GM12891 (cell line): ENCODE measurements around the gene PPFIBP1.

Experiments used
- POLR2A ChIP-seq: IDR thresholded peaks from 2 replicates; pipeline ENCODE4 v1.6.1; 2011; ENCODE audit warnings: low read depth, low read length, control low read depth
- POLR2AphosphoS5 ChIP-seq: IDR thresholded peaks from 2 replicates; pipeline ENCODE4 v1.6.1; 2011; ENCODE audit warnings: low read depth, low read length, control low read depth
- POU2F2 ChIP-seq: IDR thresholded peaks from 2 replicates; pipeline ENCODE4 v1.6.1; 2011; ENCODE audit warnings: low read depth, mild to moderate bottlenecking, control low read depth, low read length, moderate library complexity
- SPI1 ChIP-seq: IDR thresholded peaks from 2 replicates; pipeline ENCODE4 v1.6.1; 2011; ENCODE audit warnings: low read depth, low read length, control low read depth
- TAF1 ChIP-seq: IDR thresholded peaks from 2 replicates; pipeline ENCODE4 v1.6.1; 2011; ENCODE audit warnings: low read depth, low read length, control low read depth

DNA sequence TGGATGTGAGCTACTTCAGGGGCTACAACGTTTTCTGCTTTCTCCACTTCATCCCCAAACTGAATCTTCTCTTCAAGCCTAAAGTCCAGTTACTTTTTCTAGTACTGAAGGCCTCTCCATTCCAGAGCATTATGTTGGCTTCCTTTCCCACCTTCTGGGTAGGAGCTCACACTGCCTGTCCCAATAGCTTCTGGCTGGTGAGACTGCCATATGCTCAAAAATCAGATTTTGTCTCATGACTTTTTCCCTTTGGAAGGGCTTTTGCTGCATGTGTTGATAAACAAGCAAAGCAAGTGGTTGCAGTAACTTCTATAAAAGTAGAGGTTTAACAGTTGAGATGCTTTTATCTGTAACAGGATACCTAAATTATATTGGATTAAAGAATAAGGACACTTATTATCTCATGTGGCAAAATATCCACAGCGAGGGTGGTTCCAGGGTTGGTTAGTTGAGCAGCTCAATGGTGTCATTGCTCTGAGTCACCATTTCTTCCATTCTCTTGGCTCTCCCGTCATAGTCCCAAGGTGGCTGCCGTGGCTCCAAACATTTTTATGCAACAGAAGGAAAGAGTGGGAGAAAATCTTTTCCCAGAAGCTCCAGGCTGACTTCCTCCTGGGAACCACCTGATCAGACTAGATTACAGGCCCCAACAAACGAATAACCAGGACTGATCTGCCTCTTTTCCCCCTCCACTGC is 15.1 kb upstream of the PPFIBP1 start:
- TF ChIP-seq POLR2AphosphoS5: no peak
- TF ChIP-seq POLR2A: no peak
- no peak for TF ChIP-seq SPI1
- no peak for TF ChIP-seq TAF1
- no peak for TF ChIP-seq POU2F2
